T-helper 1 cell treated with Interleukin-12 subunit alpha and Interleukin-12 subunit beta and Interleukin-4 antibody, amounts not matched to agents 30 ng/mL and 1 ng/mL, for 36 hours (primary cell): ENCODE measurements around the gene PDZD7. TPM values are rescaled to one million over a fixed set of nuclear protein-coding genes. Genes with fewer than 3 reads are reported as not detected.

Experiments used
- intact Hi-C: fragments of 100-400 bp; cut with micrococcal nuclease; formaldehyde crosslinking; loops from one replicate; pipeline ENCODE4 v1.15.1; 2024
- total RNA-seq: library from RNA; stranded (reverse); gene quantifications from 2 replicates; pipeline ENCODE4 v1.2.3, GENCODE V29; 2022

Gene PDZD7
- total RNA-seq, 1 donor from 2014 or later = 0.71 TPM

- intact Hi-C loops = no loop called here
Observed at GRCh38 chr10:100972904-100973535, 57.9 kb downstream of the PDZD7 start.

- intact Hi-C loops = no loop called here
Observed at GRCh38 chr10:100972115-100972903, 58.6 kb downstream of the PDZD7 start.

GRCh38 chr10:100970914-100971811 lies 59.8 kb downstream of the PDZD7 start:
- intact Hi-C loops = loop anchor here (1.0 kb wide), 1 partner anchor 26 kb away; no protein-coding TSS in a partner anchor

- intact Hi-C loops = loop anchor here (1.0 kb wide), 1 partner anchor 27 kb away; no protein-coding TSS in a partner anchor
Observed at GRCh38 chr10:100970076-100970913, 60.6 kb downstream of the PDZD7 start.

- intact Hi-C loops = loop anchor here (1.0 kb wide), 3 partner anchors 18 to 45 kb away; partner anchors contain the start of genes MRPL43 and TWNK
Observed at GRCh38 chr10:100969187-100970075, 61.5 kb downstream of the PDZD7 start, which contains the start of gene SEMA4G. Gene SEMA4G (plus strand): TSS chr10:100969504. CDS start chr10:100972913, 3,409 bp downstream.

GRCh38 chr10:100968863-100969186 lies 62.1 kb downstream of the PDZD7 start:
- intact Hi-C loops = loop anchor here (1.0 kb wide), 2 partner anchors 18 to 45 kb away; partner anchors contain the start of genes MRPL43 and TWNK

- intact Hi-C loops = no loop called here
Observed at GRCh38 chr10:100968062-100968736, 62.7 kb downstream of the PDZD7 start.

GRCh38 chr10:100967332-100967731 lies 63.6 kb downstream of the PDZD7 start:
- intact Hi-C loops = no loop called here

- intact Hi-C loops = no loop called here
Observed at GRCh38 chr10:100966887-100967286, 64.0 kb downstream of the PDZD7 start.

GRCh38 chr10:100965820-100966219 lies 65.1 kb downstream of the PDZD7 start:
- intact Hi-C loops = no loop called here

- intact Hi-C loops = no loop called here
Observed at GRCh38 chr10:100963826-100964225, 67.1 kb downstream of the PDZD7 start.

GRCh38 chr10:100962351-100963080 lies 68.4 kb downstream of the PDZD7 start:
- intact Hi-C loops = no loop called here

GRCh38 chr10:100960251-100960650 lies 70.7 kb downstream of the PDZD7 start:
- intact Hi-C loops = no loop called here

Other genes starting within 250 kb of the PDZD7 start
- 40.6 and 43.0 TPM in 2 replicates for gene SLF2, start 118.2 kb downstream of the PDZD7 start, total RNA-seq
- gene SEMA4G, start 61.6 kb downstream of the PDZD7 start, total RNA-seq = 0.85 and 0.88 TPM in 2 replicates
- 46.6 and 50.6 TPM in 2 replicates for gene MRPL43, start 43.6 kb downstream of the PDZD7 start, total RNA-seq
- gene TWNK, start 43.6 kb downstream of the PDZD7 start, total RNA-seq = 17.0 and 17.2 TPM in 2 replicates
- 17.4 and 19.2 TPM in 2 replicates for gene LZTS2, start 31.3 kb downstream of the PDZD7 start, total RNA-seq
- gene SFXN3, start 105 bp upstream of the PDZD7 start, total RNA-seq = 34.6 and 38.9 TPM in 2 replicates
- 0.34 and 0.47 TPM in 2 replicates for gene KAZALD1, start 30.9 kb upstream of the PDZD7 start, total RNA-seq
- not detected in 2 replicates for gene TLX1, start 100.2 kb upstream of the PDZD7 start, total RNA-seq
- gene LBX1, start 198.3 kb upstream of the PDZD7 start, total RNA-seq = not detected in 2 replicates